NCI-H187 treated with DMSO at 0.1 percent for 48 hours (cell line): ENCODE measurements around the gene ARL4A.

Experiments used
- DNase-seq: peaks from one replicate; lab custom pipeline; 2025; lab: John Stamatoyannopoulos, UW

Gene ARL4A

DNA sequence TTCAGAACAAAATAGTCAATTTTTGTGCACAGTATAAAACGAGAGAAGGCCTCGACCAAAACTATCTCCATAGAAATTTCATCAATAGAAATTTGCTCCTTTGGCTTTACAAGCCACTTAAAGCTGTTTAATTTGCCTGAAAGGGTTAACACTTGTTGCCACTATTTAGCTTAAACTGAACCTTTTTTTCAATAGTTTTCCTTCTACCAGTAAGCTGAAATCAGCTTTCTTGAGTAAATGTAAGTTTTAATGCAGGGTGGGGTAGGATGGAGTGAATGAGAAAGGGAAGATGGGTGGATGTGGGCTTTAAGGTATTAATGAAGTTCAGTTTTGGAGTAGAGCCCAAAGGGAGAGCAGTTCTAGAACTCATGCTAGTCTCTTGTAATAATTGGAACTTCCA, 39.5 kb downstream of the ARL4A start:
- no peak for DNase-seq

DNA sequence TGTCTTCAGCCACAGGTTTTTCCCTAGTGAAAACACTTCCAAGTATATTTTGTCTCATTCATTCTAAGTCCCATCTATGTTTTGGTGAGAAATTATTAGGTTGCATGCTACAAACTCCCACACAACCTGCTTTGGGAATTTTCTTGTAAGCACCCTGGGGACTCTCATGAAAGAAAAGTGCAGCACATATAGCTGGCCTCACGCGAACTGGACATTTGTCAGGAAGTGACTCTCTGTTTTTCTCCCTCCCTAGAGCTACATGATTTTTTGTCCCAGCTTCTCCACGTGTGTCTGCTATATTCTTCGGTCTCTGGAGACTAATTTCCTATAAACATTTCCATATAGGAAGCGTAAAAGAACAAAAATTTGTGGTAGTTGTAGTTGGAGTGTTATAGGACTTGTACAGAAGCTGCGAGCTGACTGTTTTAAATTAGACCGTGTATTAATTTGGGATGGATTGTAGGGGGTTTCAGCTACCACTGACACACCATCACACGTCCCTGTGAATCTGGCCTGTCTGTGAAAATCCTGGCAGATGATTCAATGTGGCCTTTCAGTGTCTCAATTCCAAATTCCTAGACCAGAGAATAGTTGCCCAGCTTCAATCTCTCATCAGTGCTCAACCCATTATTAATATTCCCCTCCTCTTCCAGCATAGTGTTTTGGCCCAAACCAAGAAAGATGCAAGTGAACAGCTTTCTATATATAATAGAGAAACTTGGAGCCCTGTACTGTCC, 40.2 kb downstream of the ARL4A start:
- DNase-seq: no peak

DNA sequence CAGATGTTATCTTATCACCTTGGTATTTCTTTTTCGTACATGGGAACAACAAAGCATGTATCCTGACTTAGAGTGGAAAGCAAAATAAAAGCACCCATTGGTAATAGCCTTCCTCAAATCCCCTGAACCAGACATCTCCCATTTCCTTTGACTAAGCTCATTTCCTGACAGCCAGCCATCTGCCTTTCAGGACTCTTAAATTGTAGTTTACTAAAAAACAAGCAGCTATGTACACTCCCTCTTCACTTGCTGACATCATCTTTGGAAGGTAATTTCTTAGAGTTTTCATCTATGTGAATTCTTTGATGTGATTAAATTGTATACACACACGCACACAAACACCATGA, 40.7 kb downstream of the ARL4A start:
- no peak for DNase-seq

DNA sequence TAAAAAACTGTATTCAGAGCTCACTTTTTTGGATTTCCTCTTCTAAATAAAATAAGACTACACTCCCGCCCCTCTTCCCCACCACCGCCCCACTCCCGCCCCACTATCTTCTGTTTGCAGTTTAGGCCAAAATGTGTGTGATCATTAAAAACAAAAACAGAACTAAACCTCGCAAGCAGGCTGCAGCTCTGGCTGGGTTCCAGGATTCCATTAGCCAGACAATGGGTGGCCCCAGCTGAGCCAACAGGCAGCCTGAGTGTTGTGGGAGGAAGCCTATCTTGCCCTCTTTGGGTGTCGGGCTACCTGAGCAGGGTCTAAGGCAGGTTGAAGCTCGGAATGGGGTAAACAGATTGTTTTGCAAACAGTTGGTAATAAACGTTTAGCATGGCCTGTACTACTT, 41.7 kb downstream of the ARL4A start:
- no peak for DNase-seq

DNA sequence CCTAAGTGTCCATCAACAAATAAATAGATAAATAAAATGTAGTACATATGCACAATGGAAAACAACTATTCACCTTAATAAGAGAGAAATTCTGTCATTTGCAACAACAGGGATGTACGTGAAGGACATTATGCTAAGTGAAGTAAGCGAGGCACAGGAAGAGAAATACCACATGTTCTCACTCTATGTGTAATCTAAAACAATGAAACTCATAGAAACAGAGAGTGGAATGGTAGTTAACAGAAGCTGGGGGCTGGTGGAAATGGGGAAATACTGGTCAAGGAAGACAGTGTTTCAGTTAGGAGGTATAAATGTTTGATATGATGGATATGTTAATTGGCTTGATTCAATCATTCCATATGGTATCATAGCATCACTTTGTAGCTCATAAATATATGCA, 43.1 kb downstream of the ARL4A start:
- DNase-seq: no peak

DNA sequence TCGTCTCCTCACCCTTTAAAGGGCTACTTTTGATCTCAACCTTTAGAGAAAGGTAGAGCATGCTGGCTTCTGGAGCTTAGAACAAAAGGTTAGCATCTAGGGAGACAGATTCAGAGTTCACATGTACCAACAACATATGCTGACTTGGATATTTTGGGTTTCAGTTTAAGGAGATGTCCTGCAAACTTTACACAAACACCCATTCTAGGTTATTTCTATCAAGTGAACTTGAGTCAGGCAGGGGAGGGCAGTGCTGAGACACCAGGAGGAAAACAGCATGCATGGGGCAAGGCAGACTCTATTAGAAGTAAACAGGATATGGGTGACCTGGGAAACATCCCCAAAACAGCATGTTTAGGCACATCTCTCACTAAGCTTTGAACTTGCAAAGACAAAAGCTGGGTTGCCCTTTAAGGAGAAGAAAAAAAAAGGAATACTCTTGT, 43.8 kb downstream of the ARL4A start:
- DNase-seq: no peak

DNA sequence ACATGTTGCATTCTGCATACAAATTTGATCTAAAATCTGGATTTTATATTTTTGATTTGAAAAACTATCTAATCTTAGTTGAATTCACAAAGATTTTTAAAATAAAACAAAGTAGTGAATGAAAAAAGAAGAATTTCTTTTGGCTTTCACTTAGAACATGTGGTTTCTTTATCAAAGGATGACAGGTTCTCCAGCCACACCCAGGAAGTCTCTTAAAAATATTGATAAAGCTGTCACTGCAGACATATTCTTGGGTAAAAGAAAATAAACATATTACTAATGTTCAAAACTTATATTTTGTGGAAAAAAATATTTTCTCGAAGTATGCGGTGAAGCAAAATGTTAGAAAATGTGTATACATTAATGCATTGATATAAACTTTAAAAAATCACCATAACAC, 44.3 kb downstream of the ARL4A start:
- DNase-seq: no peak

DNA sequence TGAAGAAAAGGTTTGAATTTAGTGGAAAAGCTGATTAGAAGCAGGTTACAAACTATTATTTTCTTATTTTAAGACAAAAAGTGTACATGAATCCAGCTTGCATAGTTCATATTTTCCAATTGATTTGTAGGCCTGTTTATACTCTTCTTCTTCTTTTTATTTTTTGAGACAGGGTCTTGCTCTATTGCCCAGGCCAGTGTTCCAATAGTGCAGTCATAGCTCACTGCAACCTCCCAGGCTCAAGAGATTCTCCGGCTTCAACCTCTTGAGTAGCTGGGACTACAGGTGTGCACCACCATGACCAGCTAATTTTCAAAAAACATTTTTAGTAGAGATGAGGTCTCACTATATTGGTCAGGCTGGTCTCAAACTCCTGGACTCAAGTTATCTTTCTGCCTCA, 45.0 kb downstream of the ARL4A start:
- DNase-seq: no peak

- no peak for DNase-seq
Observed at GRCh38 chr7:12735923-12736322, 48.5 kb downstream of the ARL4A start.

DNA sequence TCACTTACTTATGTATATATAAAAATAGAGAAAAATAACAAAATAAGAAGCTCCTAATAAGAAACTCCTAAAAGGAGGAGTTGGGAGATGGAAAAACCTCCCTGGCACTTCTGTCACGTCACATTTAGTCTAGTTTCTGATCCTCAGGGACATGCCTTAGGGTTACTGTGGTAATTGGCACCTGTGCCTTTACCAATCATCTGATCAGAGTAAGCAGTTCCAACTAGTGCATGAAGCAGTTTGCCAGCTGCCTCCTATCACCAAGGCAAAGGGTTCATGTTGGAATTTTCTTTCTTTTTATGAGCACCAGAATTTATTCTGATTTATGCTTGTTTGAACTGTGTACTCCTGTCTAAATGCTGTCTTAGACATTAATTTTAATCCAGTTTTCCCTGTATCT, 49.9 kb downstream of the ARL4A start:
- no peak for DNase-seq

DNA sequence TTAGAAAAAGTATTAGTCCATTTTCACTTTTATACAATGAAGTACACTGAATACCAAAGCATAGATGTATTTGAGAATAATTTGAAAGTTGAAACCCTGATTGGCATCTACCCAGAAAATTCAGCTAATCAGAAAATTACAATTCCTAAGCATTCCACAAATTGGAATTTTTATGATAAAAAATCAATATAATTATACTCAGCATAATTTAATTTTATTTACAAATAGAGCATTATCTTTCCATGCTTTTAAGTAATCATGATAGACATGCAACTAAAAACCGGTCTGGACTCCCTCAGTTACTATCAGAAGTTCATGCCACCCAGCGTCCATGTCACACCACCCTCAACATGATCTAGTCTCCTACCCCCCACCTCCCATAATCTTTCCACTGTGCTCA, 50.4 kb downstream of the ARL4A start:
- no peak for DNase-seq

- DNase-seq: no peak
Observed at GRCh38 chr7:12738665-12739064, 51.2 kb downstream of the ARL4A start.
